Bronchial epithelial cell (primary cell): Measurements from ENCODE around the gene GRIK4. TPM values are rescaled to one million over a fixed set of nuclear protein-coding genes. Genes with fewer than 3 reads are reported as not detected.

ENCODE experiments used
- DNase-seq: peaks from one replicate; pipeline ENCODE4 v3.0.0-alpha.2; 2010; ENCODE audit warnings: low read depth
- FAIRE-seq: peaks from 2 replicates; lab custom pipeline; 2011; peaks lifted over from hg19 to GRCh38; lab: Jason Lieb, UNC
- H3K27me3 ChIP-seq: 2 replicates; pipeline ENCODE4 v1.5.1; 2011; ENCODE audit warnings: low read length; ENCODE audit not compliant: control insufficient read depth, insufficient read depth
- H3K36me3 ChIP-seq: 2 replicates; pipeline ENCODE4 v1.5.1; 2011; ENCODE audit warnings: low read length; ENCODE audit not compliant: control insufficient read depth, insufficient read depth
- H3K4me3 ChIP-seq: 2 replicates; pipeline ENCODE4 v1.5.1; 2011; ENCODE audit warnings: mild to moderate bottlenecking, low read depth, low read length, control low read depth
- CTCF ChIP-seq: IDR thresholded peaks from 2 replicates; pipeline ENCODE4 v1.5.1; 2011; ENCODE audit warnings: mild to moderate bottlenecking, moderate library complexity, low read length, control low read depth, inconsistent platforms; ENCODE audit not compliant: insufficient read depth, severe bottlenecking
- total RNA-seq: library from RNA; depleted of rRNA; stranded (reverse); fragments of >200 nt; gene quantifications from 2 replicates; pipeline ENCODE4 v1.2.1, GENCODE V29; 2014

GRIK4 gene
- total RNA-seq, 1 donor from 2014 or later = not detected

GRCh38 chr11:120811199-120811598 lies 299.7 kb downstream of the GRIK4 start:
- FAIRE-seq (no peak), DNase-seq (no peak)
- no peaks in the 10 kb centered on the region for H3K36me3 ChIP-seq
- no peak for TF ChIP-seq CTCF
- H3K4me3 ChIP-seq = no peak overlapping the region
- H3K27me3 ChIP-seq = no peaks in the 10 kb centered on the region

GRCh38 chr11:120811731-120812130 lies 300.2 kb downstream of the GRIK4 start:
- no peak overlapping the region for H3K4me3 ChIP-seq
- DNase-seq (no peak), FAIRE-seq (no peak)
- H3K27me3 ChIP-seq = no peaks in the 10 kb centered on the region
- no peaks in the 10 kb centered on the region for H3K36me3 ChIP-seq
- no peak for TF ChIP-seq CTCF

GRCh38 chr11:120814531-120815318 lies 303.2 kb downstream of the GRIK4 start:
- TF ChIP-seq CTCF = no peak
- no peak for FAIRE-seq

GRCh38 chr11:120815319-120816100 lies 304.0 kb downstream of the GRIK4 start:
- no peak for FAIRE-seq
- no peak for TF ChIP-seq CTCF
- DNase-seq = no peak
- no peaks in the 10 kb centered on the region for H3K27me3 ChIP-seq
- H3K36me3 ChIP-seq = no peaks in the 10 kb centered on the region
- H3K4me3 ChIP-seq = no peak overlapping the region

More at GRCh38 chr11:120814531-120815318, 303.2 kb downstream of the GRIK4 start:
- no peaks in the 10 kb centered on the region for H3K36me3 ChIP-seq
- no peak for DNase-seq
- H3K27me3 ChIP-seq = no peaks in the 10 kb centered on the region
- no peak overlapping the region for H3K4me3 ChIP-seq

GRCh38 chr11:120816176-120816575 lies 304.6 kb downstream of the GRIK4 start:
- Histone ChIP-seq H3K4me3 (no peak overlapping the region), H3K27me3 (no peaks in the 10 kb centered on the region), H3K36me3 (no peaks in the 10 kb centered on the region)
- FAIRE-seq (no peak), DNase-seq (no peak)
- no peak for TF ChIP-seq CTCF
